Stimulated activated CD8-positive, alpha-beta memory T cell treated with anti-CD3 and anti-CD28 coated beads, Interleukin-15, amount 100 ng/mL, for 4 hours (primary cell): ENCODE measurements around the gene ELP4.

Experiments
- DNase-seq, 2 donors: peaks; one replicate each; pipeline ENCODE4 v3.0.0-alpha.2; 2020; ENCODE audit warnings: low read depth in 2 of 2

The ELP4 gene

GRCh38 chr11:31809857-31810778, 300.6 kb downstream of the ELP4 start:
- DNase-seq: no peak

- no peak for DNase-seq
Observed at GRCh38 chr11:31810779-31811647, 301.4 kb downstream of the ELP4 start, which contains the start of gene PAX6. Gene PAX6, minus strand, starts transcription at chr11:31811322. Its CDS starts 4,911 bp downstream, at chr11:31806411.

GRCh38 chr11:31812383-31813381, 303.1 kb downstream of the ELP4 start:
- DNase-seq: no peak

- DNase-seq: no peak
Observed at GRCh38 chr11:31813391-31814175, 304.0 kb downstream of the ELP4 start.

- no peak for DNase-seq
Observed at GRCh38 chr11:31814176-31814868, 304.8 kb downstream of the ELP4 start.

GRCh38 chr11:31815711-31816467, 306.3 kb downstream of the ELP4 start:
- DNase-seq: no peak

GRCh38 chr11:31816468-31817053, 307.0 kb downstream of the ELP4 start:
- no peak for DNase-seq

- no peak for DNase-seq
Observed at GRCh38 chr11:31817054-31817620, 307.6 kb downstream of the ELP4 start.

GRCh38 chr11:31817621-31818424, 308.3 kb downstream of the ELP4 start:
- no peak for DNase-seq

- no peak for DNase-seq
Observed at GRCh38 chr11:31818425-31818755, 308.8 kb downstream of the ELP4 start.

- DNase-seq: no peak
Observed at GRCh38 chr11:31818874-31819331, 309.3 kb downstream of the ELP4 start.

- no peak for DNase-seq
Observed at GRCh38 chr11:31819621-31820437, 310.3 kb downstream of the ELP4 start.

- no peak for DNase-seq
Observed at GRCh38 chr11:31820438-31820818, 310.9 kb downstream of the ELP4 start.

- DNase-seq: no peak
Observed at GRCh38 chr11:31821235-31821764, 311.7 kb downstream of the ELP4 start.

GRCh38 chr11:31821766-31822165, 312.2 kb downstream of the ELP4 start:
- DNase-seq: no peak

GRCh38 chr11:31822175-31822926, 312.8 kb downstream of the ELP4 start:
- no peak for DNase-seq
